ENCODE measurements around the gene MACROD1.

The MACROD1 gene

DNA sequence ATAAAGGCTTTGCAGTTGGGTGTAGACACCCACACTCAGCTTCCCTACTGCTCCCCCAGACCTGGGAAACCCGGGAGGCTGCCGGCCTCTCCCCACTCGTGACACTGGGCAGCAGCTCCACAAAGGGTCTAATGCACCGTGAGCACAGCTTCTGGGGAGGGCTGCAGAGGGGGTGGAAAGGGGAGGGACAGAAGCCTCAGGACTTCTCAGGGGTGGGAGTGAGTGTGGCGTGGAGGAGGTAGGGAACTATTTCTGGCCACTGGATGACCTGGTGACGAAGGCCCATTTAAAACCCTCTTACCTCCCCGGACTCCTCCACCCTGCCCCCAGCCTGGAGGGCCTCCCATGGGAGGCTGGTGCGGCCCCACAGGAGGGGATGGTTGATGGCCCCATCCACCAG lies 56.6 kb downstream of the MACROD1 start:
- no peak for DNase-seq

DNA sequence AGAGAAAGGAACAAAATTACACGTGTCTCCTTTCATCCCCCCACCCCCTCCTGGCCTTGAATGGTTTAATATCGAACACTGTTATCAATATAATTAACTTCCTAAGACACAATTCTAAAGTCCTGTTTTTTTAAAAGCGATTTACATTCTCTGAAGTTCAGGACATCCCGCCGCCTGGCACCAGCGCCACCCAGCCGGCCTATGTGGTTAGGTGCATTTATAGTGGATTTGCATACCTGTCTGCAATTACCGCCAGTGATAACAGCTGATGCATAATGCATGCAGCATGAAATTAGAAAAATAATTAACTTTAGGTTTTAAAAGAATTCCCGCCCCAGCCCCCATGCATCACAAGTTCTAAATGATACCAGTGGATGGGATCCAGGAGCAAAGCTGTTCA lies 58.6 kb downstream of the MACROD1 start:
- DNase-seq = no peak

DNA sequence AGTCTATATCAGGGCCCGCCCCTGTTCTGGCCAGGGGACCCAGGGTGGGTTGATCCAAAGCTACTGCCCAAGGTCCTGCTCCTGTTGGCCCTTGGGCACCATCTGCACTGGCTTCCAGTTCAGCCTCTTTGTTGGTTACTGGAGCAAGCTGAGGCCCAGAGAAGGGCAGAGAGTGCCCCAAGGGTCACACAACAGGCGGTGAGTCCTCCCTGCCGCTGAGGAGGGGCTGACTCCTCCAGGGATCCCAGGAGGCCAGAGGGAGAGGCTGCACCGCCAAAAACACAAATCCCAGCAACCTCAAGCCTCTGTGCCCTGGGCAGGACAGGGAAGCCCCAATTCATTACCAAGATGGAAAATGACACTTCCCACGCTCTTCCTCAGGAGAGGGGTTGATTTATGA lies 61.3 kb downstream of the MACROD1 start:
- no peak for DNase-seq

DNA sequence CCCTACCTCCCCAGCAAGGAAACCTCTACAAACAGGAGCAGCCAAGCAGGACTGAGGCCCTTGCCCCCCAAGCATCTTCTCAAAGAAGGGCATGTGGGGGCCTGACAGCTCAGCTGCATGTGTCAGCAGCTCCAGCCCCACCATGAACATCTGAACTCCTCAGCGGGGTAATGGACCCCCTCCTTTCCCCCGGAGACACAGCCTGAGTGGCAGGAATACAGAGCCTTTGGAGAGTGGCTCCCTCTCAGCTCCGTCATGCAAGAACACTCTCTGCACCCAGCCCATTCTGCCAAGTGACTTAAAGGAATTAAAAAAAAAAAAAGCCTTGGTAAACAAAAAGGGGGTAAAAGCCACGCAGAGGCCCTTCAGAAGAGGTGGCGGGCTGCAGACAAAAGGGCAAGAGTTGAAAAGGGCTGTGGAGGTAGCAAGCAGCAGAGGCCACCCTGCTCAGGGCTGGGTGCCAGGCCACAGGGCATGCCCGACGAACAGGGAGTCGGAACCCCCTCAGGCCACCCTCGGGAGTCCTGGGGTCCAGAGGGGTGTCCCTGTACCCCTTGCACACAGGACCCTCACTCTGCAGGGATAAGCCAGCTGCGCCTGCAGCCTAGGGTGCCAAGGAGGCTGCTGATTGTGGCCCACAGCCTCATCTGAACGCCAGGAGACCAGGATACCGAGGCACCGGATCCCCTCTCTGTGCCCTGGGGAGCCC lies 62.5 kb downstream of the MACROD1 start:
- peak; percentile 39 for DNase-seq

DNA sequence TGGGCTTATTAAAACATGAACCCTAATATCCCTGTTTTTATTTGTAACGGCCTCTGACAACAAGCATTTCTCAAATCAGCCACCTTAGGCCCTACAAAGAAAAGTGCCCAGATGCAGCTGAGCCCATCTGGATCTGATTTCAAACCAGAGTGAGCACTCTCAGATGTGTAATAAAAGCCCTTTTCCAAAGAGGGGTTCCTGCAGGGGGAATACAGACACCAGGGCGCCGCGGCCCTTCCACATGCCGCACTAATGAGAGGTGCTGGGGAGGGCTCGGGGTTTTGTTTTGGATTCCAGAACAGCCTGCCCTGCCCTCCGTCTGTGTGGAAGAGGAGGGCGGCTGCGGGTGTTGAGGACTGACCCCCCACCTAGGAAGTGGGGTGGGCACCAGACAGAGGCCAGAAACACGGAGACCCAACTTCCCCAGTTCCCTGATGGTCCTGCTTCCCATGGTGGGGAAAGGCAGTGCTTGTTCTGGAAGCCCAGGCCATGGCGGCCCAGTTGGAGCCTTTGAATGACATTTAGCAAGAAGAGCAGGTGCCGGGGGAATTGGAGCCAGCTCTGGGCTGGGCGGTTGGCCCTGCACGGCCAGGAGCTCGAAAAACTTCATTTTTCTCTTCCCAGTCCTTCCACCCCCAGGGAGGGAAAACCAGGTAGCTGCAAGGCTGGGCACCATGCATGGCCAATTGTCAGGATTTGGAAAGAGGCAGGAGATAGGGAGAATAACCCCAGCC lies 63.7 kb downstream of the MACROD1 start:
- no peak for DNase-seq

DNA sequence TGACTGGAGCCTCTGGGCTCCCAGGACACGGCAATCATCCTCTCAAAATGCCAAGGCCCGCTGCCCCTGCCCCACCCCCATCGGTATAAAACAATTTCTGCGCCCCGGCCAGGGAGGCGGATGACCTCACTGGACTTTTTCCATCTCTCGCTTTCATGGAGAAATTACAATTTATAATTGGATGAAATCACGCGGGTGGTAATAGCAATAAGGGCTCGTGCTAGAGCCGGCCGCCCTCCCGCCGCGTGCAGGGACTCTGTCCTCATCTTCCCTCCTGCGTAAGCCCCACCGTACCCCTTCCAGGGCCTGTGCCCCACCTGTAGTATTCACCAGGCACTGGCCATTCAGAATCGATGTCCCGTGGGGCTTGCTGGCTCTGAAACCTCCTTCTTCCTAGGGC lies 64.5 kb downstream of the MACROD1 start:
- no peak for DNase-seq

DNA sequence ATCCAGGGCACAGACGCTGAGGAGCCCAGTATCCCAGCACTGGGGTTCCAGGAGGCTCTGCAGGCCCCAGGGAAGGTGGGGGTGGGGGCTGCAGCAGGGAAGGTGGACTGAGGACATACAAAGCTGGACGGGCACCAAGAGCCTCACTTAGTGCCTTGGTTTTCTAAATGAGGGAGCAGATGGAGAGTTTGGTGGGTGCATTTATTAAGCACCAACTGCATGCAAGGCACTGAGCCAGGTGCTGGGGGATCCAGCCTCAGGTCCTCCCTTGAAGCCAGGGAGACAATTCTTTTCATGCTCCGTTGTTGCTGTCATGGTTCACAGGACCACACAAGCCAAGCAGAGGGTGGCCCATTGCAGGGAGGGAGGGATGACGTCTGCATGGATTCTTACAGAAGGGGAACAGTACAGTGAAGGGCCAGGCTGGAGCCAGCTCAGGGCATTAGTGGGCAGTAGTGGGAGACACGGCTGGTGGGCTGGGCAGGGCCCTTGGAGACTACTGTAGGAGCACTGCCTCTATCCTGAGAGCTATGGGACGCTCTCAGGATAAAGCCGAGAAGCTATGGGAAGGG lies 65.0 kb downstream of the MACROD1 start:
- DNase-seq = no peak

DNA sequence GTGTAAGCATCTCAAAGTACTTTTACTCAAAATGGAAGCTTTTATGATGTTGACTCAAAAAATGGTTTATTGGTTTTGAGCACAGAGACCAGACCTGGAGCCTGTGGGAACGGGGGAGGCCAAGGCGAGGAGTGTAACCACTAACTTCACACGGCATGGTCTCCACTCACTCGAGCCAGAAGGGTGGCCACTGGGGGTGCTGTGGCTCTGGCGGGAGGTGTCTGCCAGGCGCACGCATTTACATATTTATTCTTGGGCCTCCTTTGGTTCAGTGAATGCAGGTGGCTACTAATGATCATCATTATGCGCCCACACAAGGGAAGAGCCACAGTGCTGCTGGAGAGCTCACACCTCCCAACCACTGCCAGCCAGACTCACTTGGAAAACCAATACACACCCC lies 65.6 kb downstream of the MACROD1 start:
- DNase-seq = peak; percentile 67

DNA sequence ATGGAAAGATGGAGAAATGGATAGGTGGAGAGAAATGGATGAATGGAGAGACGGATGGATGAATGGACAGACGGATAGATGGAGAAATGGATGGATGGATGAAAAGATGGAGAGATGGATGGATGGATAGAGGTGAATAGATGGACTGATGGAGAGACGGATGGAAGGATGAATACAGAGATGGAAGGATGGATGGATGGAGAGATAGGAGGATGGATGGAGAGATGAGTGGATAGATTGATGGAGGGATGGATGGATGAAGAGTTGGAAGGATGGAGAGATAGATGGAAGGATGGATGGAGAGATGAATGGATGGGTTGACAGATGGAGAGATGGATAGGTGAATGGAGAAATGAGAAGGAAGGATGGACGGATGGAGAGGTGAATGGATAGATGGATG lies 66.5 kb downstream of the MACROD1 start:
- DNase-seq = no peak

DNA sequence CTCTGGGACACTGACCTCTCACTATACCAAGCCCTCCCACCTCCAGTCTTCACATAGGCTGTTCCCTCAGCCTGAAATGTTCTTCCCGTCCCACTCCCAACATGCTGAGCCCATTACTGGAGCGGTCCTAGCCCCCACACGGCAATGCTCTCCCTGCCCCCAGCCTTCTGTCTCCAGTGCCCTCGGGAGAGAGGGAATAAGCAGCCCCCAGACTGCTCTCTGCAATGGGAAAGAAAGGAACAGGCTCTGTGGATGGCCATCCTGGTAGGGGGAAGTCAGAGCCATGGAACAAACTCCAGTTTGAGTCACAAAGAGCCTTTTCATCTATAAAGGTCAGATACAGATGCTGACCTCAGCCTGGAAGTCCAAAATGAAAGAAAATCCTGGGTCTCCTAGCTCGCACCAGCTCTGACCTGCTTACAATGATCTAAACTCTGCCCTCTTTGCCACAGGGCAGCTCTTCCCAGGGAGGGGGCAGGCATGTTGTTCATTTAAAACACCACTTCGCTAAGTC lies 67.5 kb downstream of the MACROD1 start:
- no peak for DNase-seq

DNA sequence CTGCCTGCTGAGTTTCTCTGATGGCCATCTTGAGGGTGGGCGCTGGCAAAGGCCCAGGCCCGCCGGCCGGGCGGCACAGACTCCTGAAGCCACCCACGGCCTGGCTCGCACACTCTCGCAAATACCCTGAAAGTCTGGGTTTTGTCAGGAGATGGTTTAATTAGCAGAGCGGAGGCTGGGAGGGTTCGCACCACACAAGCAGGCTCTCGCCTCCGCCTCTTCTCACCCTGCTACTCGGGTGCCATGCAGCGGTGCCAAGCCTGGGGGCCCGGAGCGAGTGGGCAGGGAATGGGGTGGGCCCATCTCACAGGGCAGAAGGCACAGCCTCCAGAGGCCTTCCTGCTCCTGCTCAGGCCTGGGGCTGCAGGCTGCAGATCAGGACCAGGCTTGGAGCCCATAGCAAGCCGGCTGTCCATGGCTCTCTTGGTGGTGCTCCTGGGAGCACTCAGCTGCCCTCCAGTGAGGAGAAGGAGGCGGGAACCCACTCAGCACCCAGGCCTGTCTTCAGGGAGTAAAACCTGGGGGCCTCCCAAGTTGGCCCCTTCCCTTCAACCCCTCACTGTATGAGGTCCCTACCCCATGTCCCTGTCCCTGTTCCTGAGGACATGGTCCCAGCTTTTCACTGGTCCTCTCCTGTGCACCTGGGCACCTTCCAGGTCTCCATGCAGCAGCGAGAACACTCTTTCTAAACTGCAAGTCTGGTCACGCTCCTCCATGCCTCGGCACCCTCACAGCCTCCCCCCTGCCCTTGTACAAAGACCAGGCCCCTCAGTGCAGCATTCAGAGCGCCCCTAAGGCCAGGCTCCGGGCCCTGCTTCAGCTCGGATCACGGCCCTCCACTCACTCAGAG lies 68.2 kb downstream of the MACROD1 start:
- DNase-seq = no peak

DNA sequence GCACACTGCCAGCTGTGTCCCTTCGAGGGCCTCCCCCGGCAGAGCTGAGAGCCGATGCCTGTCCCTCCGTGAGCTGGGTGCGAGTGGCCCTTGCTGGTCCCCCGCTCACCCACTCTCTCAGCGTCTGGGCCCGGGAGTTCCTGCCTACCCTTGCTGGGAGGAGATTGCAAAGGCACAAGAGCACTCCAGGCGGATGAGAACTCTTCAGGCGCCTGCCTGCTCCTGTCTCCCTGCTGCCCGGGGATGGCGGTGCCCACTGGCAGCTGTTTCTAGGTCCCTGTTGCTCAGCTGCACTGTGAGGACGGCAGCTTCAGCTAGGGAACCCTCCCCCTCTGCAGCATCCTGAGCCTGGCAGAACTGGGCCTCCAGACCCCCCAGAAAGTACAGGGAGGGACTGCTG lies 69.1 kb downstream of the MACROD1 start:
- no peak for DNase-seq

DNA sequence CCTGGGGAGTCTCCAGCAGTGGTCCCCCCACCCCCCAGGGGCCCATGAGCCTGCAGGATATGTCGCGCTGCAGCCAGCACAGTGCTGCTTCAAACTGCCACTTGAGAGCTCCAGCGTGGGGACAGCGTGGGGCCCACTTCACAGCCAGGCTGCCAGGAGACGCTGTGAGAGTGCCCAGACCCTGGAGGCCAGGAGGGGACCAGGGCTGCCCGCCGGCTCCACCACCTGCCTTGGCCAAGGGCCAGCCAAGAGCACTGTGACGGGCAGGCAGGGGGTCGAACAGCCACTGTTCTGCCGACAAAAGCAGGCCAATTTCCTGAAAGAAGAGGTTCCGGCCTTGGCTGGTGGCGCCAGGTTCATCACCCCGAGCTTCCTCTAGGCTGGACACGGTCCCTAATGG lies 70.0 kb downstream of the MACROD1 start:
- peak; percentile 49 for DNase-seq

DNA sequence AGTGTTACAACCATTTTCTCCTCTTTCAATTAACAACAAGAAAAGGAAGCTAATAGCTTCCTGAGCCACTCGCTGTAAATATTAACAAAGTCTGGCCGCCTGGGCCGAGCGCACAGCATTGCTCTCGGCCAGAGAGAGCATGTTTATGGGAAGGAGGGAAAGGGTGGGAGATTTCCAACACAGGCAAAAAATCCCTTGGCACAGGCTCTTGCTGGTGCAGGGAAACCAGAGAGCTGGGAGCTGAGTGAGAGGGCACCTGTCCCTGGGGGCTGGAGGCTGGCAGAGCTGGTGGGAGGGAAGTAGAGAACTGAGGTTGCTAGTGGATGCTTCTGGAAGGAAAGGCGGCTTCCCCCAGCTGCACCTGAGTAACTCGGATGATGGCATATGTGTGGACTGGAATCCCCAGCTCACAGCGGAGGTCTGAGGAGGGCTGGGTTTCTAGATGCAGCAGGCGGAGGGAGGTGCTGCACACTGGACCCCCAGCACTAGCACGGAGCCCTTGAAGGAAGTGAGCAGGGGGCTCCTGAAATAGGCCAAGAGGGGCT lies 70.6 kb downstream of the MACROD1 start:
- DNase-seq = no peak

DNA sequence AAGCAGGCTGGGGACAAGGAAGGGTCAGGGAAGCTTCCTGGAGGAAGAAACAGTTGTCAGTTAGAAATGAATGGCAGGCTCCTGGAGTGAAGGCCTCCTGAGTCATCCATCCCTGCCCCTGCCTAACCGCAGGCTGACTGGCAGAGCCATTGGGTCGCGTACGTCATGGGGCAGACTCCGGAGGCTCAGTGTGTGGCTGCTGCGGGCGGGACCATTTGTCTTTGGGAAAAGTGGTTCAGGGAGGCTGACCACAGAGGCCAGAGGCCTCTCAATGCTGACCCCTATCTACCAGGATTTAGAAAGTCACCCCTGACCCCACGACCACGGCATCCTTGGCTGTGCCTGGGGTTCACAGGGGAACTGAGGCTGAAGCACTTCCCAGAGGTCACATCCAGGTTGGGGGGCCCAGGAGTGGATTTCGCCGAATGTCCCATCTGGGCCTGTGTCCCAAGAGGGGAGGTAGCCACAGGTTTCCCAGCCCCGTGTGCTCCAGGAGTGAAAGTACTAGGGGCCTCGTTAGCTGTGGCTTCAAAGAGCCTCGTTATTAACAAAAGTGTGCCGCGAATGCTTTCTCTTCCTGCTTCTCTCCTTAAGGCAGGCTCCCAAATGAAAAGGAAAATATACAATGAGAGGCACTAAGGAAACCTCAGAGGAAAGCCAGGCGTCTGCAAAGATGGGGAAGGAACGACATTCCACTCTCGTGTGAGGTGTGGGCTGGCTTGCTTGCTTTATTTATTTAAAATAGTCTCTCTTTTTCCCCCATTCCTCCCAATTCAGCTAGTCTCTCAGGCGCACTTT lies 71.3 kb downstream of the MACROD1 start:
- no peak for DNase-seq

DNA sequence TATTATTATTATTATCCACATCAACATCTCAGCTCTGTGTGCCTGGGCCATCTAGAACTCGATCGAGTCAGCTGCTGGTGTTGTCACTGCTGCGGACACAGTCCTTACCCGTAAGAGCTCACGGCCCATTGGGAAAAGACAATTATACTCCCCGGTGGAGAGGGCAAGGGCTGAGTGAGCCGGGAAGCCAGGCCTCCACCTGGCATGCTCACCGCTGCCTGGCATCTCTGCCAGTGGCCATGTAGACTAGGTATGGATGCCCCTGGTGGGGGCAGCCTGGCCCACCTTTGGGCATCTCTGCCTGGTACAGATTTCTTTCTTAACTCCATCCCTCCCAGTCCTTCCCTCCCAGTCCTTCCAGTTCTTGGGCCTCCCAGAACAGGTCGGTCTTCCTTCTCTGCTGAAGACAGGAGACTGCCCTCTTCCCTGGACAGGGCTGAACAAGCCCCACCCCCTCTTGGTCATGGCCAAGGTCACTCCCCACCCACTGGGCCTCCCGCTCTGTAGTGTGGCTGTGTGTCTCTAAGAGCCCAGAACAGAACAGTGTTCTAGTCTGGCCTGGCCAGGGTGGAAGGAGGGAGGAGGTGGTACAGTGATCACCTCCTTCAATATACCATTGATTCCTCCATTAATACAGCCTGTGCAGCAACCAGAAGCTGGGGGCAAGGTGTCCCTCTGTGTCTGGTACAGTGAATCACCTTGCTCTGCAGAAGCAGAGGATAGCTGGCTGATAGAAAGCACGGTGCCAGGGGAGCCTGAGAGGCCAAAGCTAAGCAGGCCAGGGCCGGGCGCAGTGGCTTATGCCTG lies 72.5 kb downstream of the MACROD1 start:
- peak; percentile 15 for DNase-seq

DNA sequence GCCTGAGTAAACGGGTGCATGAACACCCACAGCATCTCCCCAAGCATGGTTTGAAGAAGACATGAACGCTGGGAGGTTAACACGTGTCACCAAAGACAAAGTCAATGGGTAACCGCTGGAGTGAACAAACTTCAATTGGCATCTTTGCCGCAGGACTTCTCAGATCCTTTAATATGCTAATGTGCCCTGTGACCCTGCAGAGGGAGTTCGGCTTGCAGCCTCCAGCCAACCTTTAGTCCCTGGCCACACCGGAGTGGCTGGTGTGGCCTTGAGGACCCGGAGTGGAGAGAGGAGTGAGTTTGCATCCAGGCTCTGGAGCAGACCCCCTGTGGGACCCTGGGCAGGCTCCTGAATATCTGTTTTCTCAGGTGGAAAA lies 73.2 kb downstream of the MACROD1 start:
- DNase-seq = no peak

DNA sequence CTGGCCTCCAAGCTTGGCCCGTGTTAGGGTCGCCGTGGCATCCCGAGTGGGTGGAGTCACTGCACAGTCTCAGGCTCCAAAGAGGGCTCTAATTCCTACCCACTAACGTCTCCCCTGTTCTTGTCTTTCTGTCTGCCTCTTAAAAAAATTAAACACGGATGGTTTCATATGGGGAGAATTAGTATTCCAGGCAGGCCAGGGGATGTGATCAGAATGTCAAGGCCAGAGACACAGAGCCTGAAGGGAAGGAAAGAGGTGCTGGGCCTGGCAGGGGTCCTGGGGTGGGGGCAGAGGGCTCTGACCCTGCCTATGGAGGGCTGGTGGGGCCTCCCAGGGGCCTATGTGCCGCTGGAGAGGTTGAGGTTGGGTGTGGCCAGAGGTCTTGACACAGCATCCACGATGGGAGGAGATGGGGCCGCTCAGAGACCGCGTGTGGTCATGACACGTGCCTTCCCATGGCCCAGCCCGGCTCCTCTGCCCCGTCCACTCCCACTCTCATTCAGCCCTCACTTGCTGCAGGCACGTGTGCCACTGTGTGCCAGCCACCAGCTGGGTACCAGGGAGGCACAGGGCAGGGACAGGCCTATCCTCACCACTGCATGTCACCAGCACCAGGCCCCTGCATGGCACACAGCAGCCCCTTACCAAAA lies 73.7 kb downstream of the MACROD1 start:
- DNase-seq = no peak

DNA sequence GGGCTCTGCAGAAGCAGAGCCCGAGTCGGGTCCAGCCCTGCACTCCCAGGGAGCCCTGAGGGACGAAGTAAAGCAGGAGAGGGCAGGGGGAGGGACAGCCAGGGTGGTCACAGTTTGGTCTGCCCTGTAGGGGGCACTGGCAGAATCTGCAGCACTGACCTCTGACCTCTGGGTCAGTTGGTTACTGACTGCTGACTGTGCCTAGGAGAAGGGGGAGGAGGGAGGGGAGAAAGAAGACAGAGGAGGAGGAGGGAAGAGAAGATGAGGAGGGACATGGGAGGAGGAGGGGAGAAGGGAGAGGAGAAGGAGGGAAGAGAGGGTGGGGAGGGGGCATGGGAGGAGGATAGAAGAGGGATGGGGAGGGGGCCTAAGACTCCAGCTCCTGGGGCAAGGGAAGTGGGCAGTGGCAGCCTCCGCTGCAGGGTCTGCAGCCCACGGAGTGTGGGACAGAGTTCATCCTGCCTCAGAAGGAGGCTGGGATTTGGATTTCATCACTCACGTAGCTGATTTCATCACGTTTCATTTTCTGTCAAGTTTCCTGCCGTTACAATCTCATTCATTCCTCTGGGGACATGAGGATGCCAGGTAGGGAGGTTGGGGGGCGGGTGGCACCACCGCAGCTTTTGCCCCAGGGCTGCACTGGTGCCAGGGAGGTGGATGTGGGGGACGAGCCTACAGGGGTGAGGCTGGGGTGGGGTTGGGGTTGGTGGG lies 75.0 kb downstream of the MACROD1 start:
- DNase-seq = peak; percentile 31

Measured in NCI-H1436 (cell line).